Stimulated activated memory B cell treated with anti-CD40 and anti-IgM and Interleukin-4, amounts not matched to agents 10 μg/mL and 1 μg/mL and 100 μg/mL, for 72 hours (primary cell): ENCODE results near the gene TAF8.

ENCODE experiments used
- ATAC-seq: fragments of 150-1000 bp; cut with Tn5 transposase; 2 replicates; pipeline ENCODE4 v1.10.0; 2021
- H3K27ac Mint-ChIP-seq: one replicate; pipeline ENCODE4 v1.8.0; 2022; ENCODE audit warnings: mild to moderate bottlenecking, mixed read lengths
- H3K27me3 Mint-ChIP-seq: one replicate; pipeline ENCODE4 v1.8.0; 2022; ENCODE audit warnings: mixed read lengths
- H3K36me3 Mint-ChIP-seq: one replicate; pipeline ENCODE4 v1.8.0; 2022; ENCODE audit warnings: mixed read lengths
- H3K4me1 Mint-ChIP-seq: one replicate; pipeline ENCODE4 v1.8.0; 2022; ENCODE audit warnings: mixed read lengths
- H3K4me3 Mint-ChIP-seq: one replicate; pipeline ENCODE4 v1.8.0; 2022; ENCODE audit warnings: mild to moderate bottlenecking, moderate library complexity, mixed read lengths
- H3K9me3 Mint-ChIP-seq: one replicate; pipeline ENCODE4 v1.8.0; 2022; ENCODE audit warnings: mixed read lengths

TAF8 gene

DNA sequence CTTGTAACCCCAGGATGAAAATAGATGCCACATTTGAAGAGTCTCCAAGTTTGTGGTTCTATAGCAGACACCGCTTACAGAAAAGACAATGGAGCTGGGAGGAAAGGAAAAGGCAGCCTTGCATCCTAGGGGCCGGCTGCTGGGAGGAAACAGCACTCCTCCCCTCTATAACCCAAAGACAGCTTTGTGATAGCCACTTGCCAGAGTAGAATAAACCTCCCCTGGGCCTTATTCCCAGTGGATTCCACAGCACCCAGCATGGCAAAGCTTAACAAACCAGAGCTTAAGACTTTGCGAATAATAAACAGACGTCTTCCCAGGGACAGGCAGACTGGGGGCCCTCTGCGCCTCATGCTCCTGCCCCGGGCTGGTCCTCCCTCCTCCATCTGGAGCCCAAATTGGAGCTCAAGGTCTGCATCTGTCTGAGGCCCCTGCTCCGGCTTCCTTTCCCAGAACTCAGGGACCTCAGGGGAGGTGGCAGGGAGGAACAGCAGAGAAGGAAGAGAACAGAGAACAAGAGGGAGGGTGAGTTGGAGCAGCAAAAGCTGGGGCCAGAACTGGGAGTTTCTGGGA lies 8.8 kb upstream of the TAF8 start:
- H3K27ac Mint-ChIP-seq = peak overlapping the region; percentile 85
- no peak for ATAC-seq
- no peaks in the 10 kb centered on the region for H3K9me3 Mint-ChIP-seq
- H3K4me3 Mint-ChIP-seq = no peak overlapping the region
- peaks cover 69% of the 10 kb centered on the region for H3K4me1 Mint-ChIP-seq
- no peaks in the 10 kb centered on the region for H3K27me3 Mint-ChIP-seq
- no peaks in the 10 kb centered on the region for H3K36me3 Mint-ChIP-seq

DNA sequence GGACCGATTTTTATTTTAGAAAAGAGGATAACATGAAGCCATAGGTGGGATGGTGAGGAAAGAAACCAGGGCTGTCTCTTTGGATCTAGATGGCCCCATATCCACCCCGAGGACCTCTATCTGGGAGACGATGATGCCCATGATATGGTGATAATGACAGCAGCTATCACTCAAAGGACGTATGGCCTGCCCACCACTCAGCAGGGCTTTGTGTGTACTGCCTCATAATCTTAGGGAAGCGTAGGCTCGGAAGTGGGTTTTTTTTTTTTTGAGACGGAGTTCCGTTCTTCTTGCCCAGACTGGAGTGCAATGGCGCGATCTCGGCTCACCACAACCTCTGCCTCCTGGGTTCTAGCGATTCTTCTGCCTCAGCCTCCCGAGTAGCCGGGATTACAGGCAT lies 8.2 kb upstream of the TAF8 start:
- Mint-ChIP-seq H3K4me1 (peaks cover 74% of the 10 kb centered on the region), H3K27ac (peak overlapping the region; percentile 85), H3K27me3 (no peaks in the 10 kb centered on the region), H3K36me3 (no peaks in the 10 kb centered on the region), H3K9me3 (no peaks in the 10 kb centered on the region), H3K4me3 (no peak overlapping the region)
- ATAC-seq = no peak

- Mint-ChIP-seq H3K9me3 (no peaks in the 10 kb centered on the region), H3K27me3 (no peaks in the 10 kb centered on the region), H3K36me3 (no peaks in the 10 kb centered on the region), H3K27ac (peak overlapping the region; percentile 97), H3K4me3 (peak overlapping the region; percentile 76), H3K4me1 (peaks cover 87% of the 10 kb centered on the region)
- ATAC-seq = peak; percentile 67
Measured at GRCh38 chr6:42043787-42044475, 6.4 kb upstream of the TAF8 start.

DNA sequence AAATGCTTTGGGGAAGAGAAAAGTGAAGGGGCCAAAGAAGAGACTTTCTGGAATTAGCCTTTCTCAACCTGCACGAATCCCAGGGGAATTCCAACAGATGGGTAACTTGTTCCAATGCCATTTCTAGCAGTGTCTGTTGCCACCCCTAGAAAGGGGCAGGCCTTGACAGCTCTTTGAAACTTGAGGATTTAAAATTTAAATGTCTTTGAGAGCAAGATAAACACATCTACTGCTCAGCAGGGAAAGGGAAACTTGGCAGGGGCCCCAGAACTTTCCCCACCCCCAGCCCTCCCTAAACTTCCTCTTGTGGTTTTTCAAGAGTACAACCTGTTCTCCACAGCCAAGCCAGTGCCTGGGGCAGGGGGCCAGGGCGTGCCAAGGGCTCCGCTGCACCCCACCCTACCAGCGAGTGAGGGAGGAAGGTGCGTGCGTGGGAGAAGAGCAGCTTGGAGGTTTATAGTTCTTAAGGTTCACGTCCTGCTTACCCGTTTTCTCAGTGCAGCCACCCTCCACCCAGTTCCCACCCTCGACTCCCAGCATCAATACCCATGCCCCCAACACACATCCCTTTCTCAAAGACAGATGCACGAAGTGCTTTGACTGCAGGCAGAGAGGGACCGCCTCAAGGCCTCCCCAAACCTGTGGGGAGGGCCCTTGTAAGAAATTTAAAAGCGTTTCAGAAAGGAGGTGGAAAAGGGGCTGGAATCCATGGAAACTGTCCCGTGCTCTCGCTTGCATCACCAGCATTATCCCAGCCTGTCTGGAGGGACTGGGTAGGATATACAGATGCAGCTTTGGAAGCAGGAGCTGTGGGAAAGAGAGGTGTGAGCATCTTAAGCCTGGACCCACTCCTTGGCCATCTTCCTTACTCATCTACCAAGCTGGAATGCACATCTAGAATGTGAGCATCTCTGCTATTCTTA lies 4.5 kb upstream of the TAF8 start:
- no peaks in the 10 kb centered on the region for H3K27me3 Mint-ChIP-seq
- H3K36me3 Mint-ChIP-seq = no peaks in the 10 kb centered on the region
- peak; percentile 37 for ATAC-seq
- peaks cover 78% of the 10 kb centered on the region for H3K4me1 Mint-ChIP-seq
- peak overlapping the region; percentile 97 for H3K27ac Mint-ChIP-seq
- peak overlapping the region; percentile 55 for H3K4me3 Mint-ChIP-seq
- no peaks in the 10 kb centered on the region for H3K9me3 Mint-ChIP-seq

GRCh38 chr6:42046464-42047212 lies 3.7 kb upstream of the TAF8 start:
- Mint-ChIP-seq H3K4me3 (peak overlapping the region; percentile 99), H3K36me3 (no peaks in the 10 kb centered on the region), H3K27ac (peak overlapping the region; percentile 97)

GRCh38 chr6:42047213-42047590 lies 3.1 kb upstream of the TAF8 start:
- peaks cover 73% of the 10 kb centered on the region for H3K4me1 Mint-ChIP-seq
- H3K27ac Mint-ChIP-seq = peak overlapping the region; percentile 97
- H3K4me3 Mint-ChIP-seq = peak overlapping the region; percentile 99
- no peaks in the 10 kb centered on the region for H3K9me3 Mint-ChIP-seq
- no peaks in the 10 kb centered on the region for H3K36me3 Mint-ChIP-seq
- no peak for ATAC-seq
- H3K27me3 Mint-ChIP-seq = no peaks in the 10 kb centered on the region

More at GRCh38 chr6:42046464-42047212, 3.7 kb upstream of the TAF8 start:
- no peak for ATAC-seq
- Mint-ChIP-seq H3K27me3 (no peaks in the 10 kb centered on the region), H3K4me1 (peaks cover 77% of the 10 kb centered on the region), H3K9me3 (no peaks in the 10 kb centered on the region)

- Mint-ChIP-seq H3K9me3 (no peaks in the 10 kb centered on the region), H3K4me3 (peak overlapping the region; percentile 99), H3K4me1 (peaks cover 79% of the 10 kb centered on the region), H3K27ac (peak overlapping the region; percentile 97), H3K36me3 (no peaks in the 10 kb centered on the region), H3K27me3 (no peaks in the 10 kb centered on the region)
- ATAC-seq = peak; percentile 0
Measured at GRCh38 chr6:42047790-42048405, 2.4 kb upstream of the TAF8 start.

GRCh38 chr6:42049116-42049809 lies 1.1 kb upstream of the TAF8 start:
- peak overlapping the region; percentile 97 for H3K27ac Mint-ChIP-seq
- no peaks in the 10 kb centered on the region for H3K27me3 Mint-ChIP-seq
- no peak for ATAC-seq
- no peaks in the 10 kb centered on the region for H3K9me3 Mint-ChIP-seq
- peaks cover 71% of the 10 kb centered on the region for H3K4me1 Mint-ChIP-seq
- H3K4me3 Mint-ChIP-seq = peak overlapping the region; percentile 99
- H3K36me3 Mint-ChIP-seq = peaks cover 6% of the 10 kb centered on the region

DNA sequence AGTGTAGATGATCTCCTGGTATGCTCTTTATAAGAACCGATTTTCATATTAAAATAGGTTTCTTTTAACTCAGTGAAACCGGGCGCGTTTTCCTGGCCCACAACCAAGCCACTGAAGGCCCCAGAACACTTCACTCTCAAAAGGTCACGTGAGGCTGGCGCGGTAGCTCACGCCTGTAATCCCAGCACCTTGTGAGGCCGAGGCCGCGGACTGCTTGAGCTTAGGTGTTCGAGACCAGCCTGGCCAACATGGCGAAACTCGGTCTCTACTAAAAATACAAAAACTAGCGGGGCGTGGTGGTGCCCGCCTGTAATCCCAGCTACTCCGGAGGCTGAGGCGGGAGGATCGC lies 402 bp upstream of the TAF8 start:
- ATAC-seq = no peak
- Mint-ChIP-seq H3K36me3 (peaks cover 10% of the 10 kb centered on the region), H3K4me3 (peak overlapping the region; percentile 94), H3K9me3 (no peaks in the 10 kb centered on the region), H3K4me1 (peaks cover 65% of the 10 kb centered on the region), H3K27me3 (no peaks in the 10 kb centered on the region), H3K27ac (peak overlapping the region; percentile 97)

- H3K4me3 Mint-ChIP-seq = peak overlapping the region; percentile 94
- no peaks in the 10 kb centered on the region for H3K27me3 Mint-ChIP-seq
- peak overlapping the region; percentile 97 for H3K27ac Mint-ChIP-seq
- H3K36me3 Mint-ChIP-seq = peaks cover 20% of the 10 kb centered on the region
- H3K9me3 Mint-ChIP-seq = no peaks in the 10 kb centered on the region
- H3K4me1 Mint-ChIP-seq = peaks cover 52% of the 10 kb centered on the region
- no peak for ATAC-seq
Measured at GRCh38 chr6:42051268-42051653, 937 bp downstream of the TAF8 start.

DNA sequence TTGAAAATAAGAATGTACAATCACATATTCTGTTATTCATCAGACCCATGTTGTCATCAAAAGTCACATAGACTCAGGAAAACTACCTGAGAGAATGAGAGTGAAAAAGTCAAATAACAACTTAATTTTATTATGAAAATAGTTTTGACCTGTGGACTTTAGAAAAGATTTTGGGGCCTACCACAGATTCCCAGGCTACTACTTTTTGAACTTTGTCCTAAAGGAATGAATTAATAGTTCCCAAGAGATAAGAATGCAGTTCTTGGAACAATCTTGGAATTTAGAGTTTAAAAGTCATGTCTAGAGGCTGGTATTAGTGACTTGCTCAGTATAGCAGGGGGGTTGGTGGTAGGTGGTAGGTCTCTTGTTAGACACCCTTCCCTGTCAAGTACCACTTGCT lies 3.3 kb downstream of the TAF8 start:
- ATAC-seq = no peak
- Mint-ChIP-seq H3K4me3 (no peak overlapping the region), H3K4me1 (peaks cover 28% of the 10 kb centered on the region), H3K27ac (no peak overlapping the region), H3K27me3 (no peaks in the 10 kb centered on the region), H3K9me3 (no peaks in the 10 kb centered on the region), H3K36me3 (peaks cover 35% of the 10 kb centered on the region)

GRCh38 chr6:42059743-42060142 lies 9.4 kb downstream of the TAF8 start:
- Mint-ChIP-seq H3K27ac (no peak overlapping the region), H3K4me1 (no peaks in the 10 kb centered on the region), H3K27me3 (no peaks in the 10 kb centered on the region), H3K4me3 (no peak overlapping the region), H3K9me3 (no peaks in the 10 kb centered on the region), H3K36me3 (peaks cover 68% of the 10 kb centered on the region)
- no peak for ATAC-seq

GRCh38 chr6:42066156-42066675 lies 15.9 kb downstream of the TAF8 start:
- Mint-ChIP-seq H3K9me3 (no peaks in the 10 kb centered on the region), H3K27me3 (no peaks in the 10 kb centered on the region), H3K36me3 (peaks cover 23% of the 10 kb centered on the region), H3K27ac (no peak overlapping the region), H3K4me1 (no peaks in the 10 kb centered on the region), H3K4me3 (no peak overlapping the region)
- no peak for ATAC-seq

GRCh38 chr6:42068173-42068572 lies 17.8 kb downstream of the TAF8 start:
- no peaks in the 10 kb centered on the region for H3K9me3 Mint-ChIP-seq
- no peak overlapping the region for H3K4me3 Mint-ChIP-seq
- H3K36me3 Mint-ChIP-seq = peaks cover 20% of the 10 kb centered on the region
- no peak for ATAC-seq
- H3K27me3 Mint-ChIP-seq = no peaks in the 10 kb centered on the region
- H3K4me1 Mint-ChIP-seq = no peaks in the 10 kb centered on the region
- H3K27ac Mint-ChIP-seq = no peak overlapping the region
